ENCODE data around the gene BABAM2. TPM values are rescaled to one million over a fixed set of nuclear protein-coding genes. Genes with fewer than 3 reads are reported as not detected.

The BABAM2 gene
- total and polyA plus RNA-seq, 7 experiments from 2014 or later = 34.2 to 58.2 (median 44.2) TPM

- POLR2A ChIA-PET = no interaction called here
- no peak overlapping the region for H3K27ac ChIP-seq (ENCODE audit: low read depth, low read length)
- no peaks in the 10 kb centered on the region for H3K36me3 ChIP-seq (ENCODE audit: control insufficient read depth in 2 of 3, insufficient read depth in 3 of 3, low read length in 3 of 3)
- Mint-ChIP-seq H3K27ac (no peak overlapping the region), H3K9me3 (peaks cover 0 to 2% (median 0%) of the 10 kb centered on the region in 11 donors), H3K36me3 (peaks cover 4 to 25% (median 7%) of the 10 kb centered on the region in 5 donors), H3K27me3 (no peaks in the 10 kb centered on the region), H3K4me1 (peaks cover 0 to 38% (median 23%) of the 10 kb centered on the region in 7 donors), H3K4me3 (no peak overlapping the region)
- CTCF ChIA-PET = no interaction called here
- no peak for ATAC-seq
- H3K4me3 ChIP-seq (ENCODE audit: low read length) = no peak overlapping the region
- no peaks in the 10 kb centered on the region for H3K27me3 ChIP-seq (ENCODE audit: control insufficient read depth in 2 of 2, insufficient read depth in 2 of 2, low read length in 2 of 2)
- H3K4me1 ChIP-seq (ENCODE audit: control insufficient read depth in 2 of 2, insufficient read depth in 2 of 2, low read length in 2 of 2) = peaks cover 8 to 15% of the 10 kb centered on the region in 2 donors
- no peak for DNase-seq
- H3K9me3 ChIP-seq (ENCODE audit: control insufficient read depth in 2 of 3, low read length in 3 of 3) = no peaks in the 10 kb centered on the region
- intact Hi-C loops (cut with micrococcal nuclease) = no loop called here
Measured at GRCh38 chr2:27916293-27916995, 25.9 kb downstream of the BABAM2 start.

GRCh38 chr2:27920148-27920885, 29.8 kb downstream of the BABAM2 start:
- Mint-ChIP-seq H3K4me3 (peak overlapping the region in 2 of 10 donors; percentile 2 to 3), H3K36me3 (peaks cover 0 to 25% (median 14%) of the 10 kb centered on the region in 5 donors), H3K4me1 (peaks cover 7 to 35% (median 19%) of the 10 kb centered on the region in 7 donors), H3K9me3 (peaks cover 0 to 2% (median 0%) of the 10 kb centered on the region in 11 donors), H3K27me3 (no peaks in the 10 kb centered on the region), H3K27ac (peak overlapping the region in 8 of 9 donors; percentile 8 to 61 (median 24))
- peaks cover 8 to 15% of the 10 kb centered on the region in 2 donors for H3K4me1 ChIP-seq (ENCODE audit: control insufficient read depth in 2 of 2, insufficient read depth in 2 of 2, low read length in 2 of 2)
- DNase-seq = peak in 7 of 9 donors; percentile 10 to 55 (median 31)
- H3K9me3 ChIP-seq (ENCODE audit: control insufficient read depth in 2 of 3, low read length in 3 of 3) = no peaks in the 10 kb centered on the region
- H3K4me3 ChIP-seq (ENCODE audit: low read length) = no peak overlapping the region
- ChIA-PET POLR2A (interaction anchor here (1.3 kb wide), 1 partner anchor 30 kb away, joined by 3 read pairs; the partner anchor contains the start of genes BABAM2 and RBKS), CTCF (interaction anchor here (0.7 kb wide), 1 partner anchor 148 kb away, joined by 3 read pairs; no protein-coding TSS in a partner anchor)
- peak; percentile 96 for ATAC-seq
- intact Hi-C loops (cut with micrococcal nuclease) = no loop called here
- no peaks in the 10 kb centered on the region for H3K36me3 ChIP-seq (ENCODE audit: control insufficient read depth in 2 of 3, insufficient read depth in 3 of 3, low read length in 3 of 3)
- H3K27me3 ChIP-seq (ENCODE audit: control insufficient read depth in 2 of 2, insufficient read depth in 2 of 2, low read length in 2 of 2) = no peaks in the 10 kb centered on the region
- no peak overlapping the region for H3K27ac ChIP-seq (ENCODE audit: low read depth, low read length)

GRCh38 chr2:27921424-27921823, 30.9 kb downstream of the BABAM2 start:
- no peak for ATAC-seq
- peaks cover 4 to 30% (median 22%) of the 10 kb centered on the region in 5 donors for H3K36me3 Mint-ChIP-seq
- H3K27me3 ChIP-seq (ENCODE audit: control insufficient read depth in 2 of 2, insufficient read depth in 2 of 2, low read length in 2 of 2) = no peaks in the 10 kb centered on the region
- intact Hi-C loops (cut with micrococcal nuclease) = no loop called here
- peaks cover 14 to 41% (median 24%) of the 10 kb centered on the region in 7 donors for H3K4me1 Mint-ChIP-seq
- DNase-seq = no peak
- H3K27ac Mint-ChIP-seq = no peak overlapping the region
- no peaks in the 10 kb centered on the region for H3K9me3 ChIP-seq (ENCODE audit: control insufficient read depth in 2 of 3, low read length in 3 of 3)
- H3K36me3 ChIP-seq (ENCODE audit: control insufficient read depth in 2 of 3, insufficient read depth in 3 of 3, low read length in 3 of 3) = no peaks in the 10 kb centered on the region
- H3K27ac ChIP-seq (ENCODE audit: low read depth, low read length) = no peak overlapping the region
- H3K4me3 ChIP-seq (ENCODE audit: low read length) = no peak overlapping the region
- peaks cover 0 to 2% (median 0%) of the 10 kb centered on the region in 11 donors for H3K9me3 Mint-ChIP-seq
- POLR2A ChIA-PET = no interaction called here
- CTCF ChIA-PET = interaction anchor here (0.7 kb wide), 1 partner anchor 149 kb away, joined by 3 read pairs; no protein-coding TSS in a partner anchor
- no peak overlapping the region for H3K4me3 Mint-ChIP-seq
- H3K4me1 ChIP-seq (ENCODE audit: control insufficient read depth in 2 of 2, insufficient read depth in 2 of 2, low read length in 2 of 2) = peaks cover 8 to 15% of the 10 kb centered on the region in 2 donors
- H3K27me3 Mint-ChIP-seq = no peaks in the 10 kb centered on the region

GRCh38 chr2:27921880-27922547, 31.5 kb downstream of the BABAM2 start:
- Mint-ChIP-seq H3K36me3 (peaks cover 4 to 31% (median 25%) of the 10 kb centered on the region in 5 donors), H3K4me1 (peaks cover 15 to 42% (median 24%) of the 10 kb centered on the region in 7 donors), H3K27me3 (no peaks in the 10 kb centered on the region), H3K4me3 (no peak overlapping the region), H3K27ac (peak overlapping the region in 1 of 9 donors; percentile 62), H3K9me3 (peaks cover 0 to 2% (median 0%) of the 10 kb centered on the region in 11 donors)
- H3K27ac ChIP-seq (ENCODE audit: low read depth, low read length) = no peak overlapping the region
- H3K9me3 ChIP-seq (ENCODE audit: control insufficient read depth in 2 of 3, low read length in 3 of 3) = no peaks in the 10 kb centered on the region
- intact Hi-C loops (cut with micrococcal nuclease) = no loop called here
- peaks cover 8 to 15% of the 10 kb centered on the region in 2 donors for H3K4me1 ChIP-seq (ENCODE audit: control insufficient read depth in 2 of 2, insufficient read depth in 2 of 2, low read length in 2 of 2)
- CTCF ChIA-PET = no interaction called here
- DNase-seq = no peak
- H3K36me3 ChIP-seq (ENCODE audit: control insufficient read depth in 2 of 3, insufficient read depth in 3 of 3, low read length in 3 of 3) = no peaks in the 10 kb centered on the region
- H3K4me3 ChIP-seq (ENCODE audit: low read length) = no peak overlapping the region
- POLR2A ChIA-PET = no interaction called here
- no peaks in the 10 kb centered on the region for H3K27me3 ChIP-seq (ENCODE audit: control insufficient read depth in 2 of 2, insufficient read depth in 2 of 2, low read length in 2 of 2)
- no peak for ATAC-seq

GRCh38 chr2:27922842-27923241, 32.3 kb downstream of the BABAM2 start:
- Mint-ChIP-seq H3K27me3 (no peaks in the 10 kb centered on the region), H3K27ac (no peak overlapping the region), H3K9me3 (peaks cover 0 to 2% (median 0%) of the 10 kb centered on the region in 11 donors), H3K4me1 (peaks cover 15 to 42% (median 24%) of the 10 kb centered on the region in 7 donors), H3K36me3 (peaks cover 4 to 33% (median 32%) of the 10 kb centered on the region in 5 donors), H3K4me3 (no peak overlapping the region)
- ATAC-seq = no peak
- Histone ChIP-seq H3K27me3 (ENCODE audit: control insufficient read depth in 2 of 2, insufficient read depth in 2 of 2, low read length in 2 of 2) (no peaks in the 10 kb centered on the region), H3K4me1 (ENCODE audit: control insufficient read depth in 2 of 2, insufficient read depth in 2 of 2, low read length in 2 of 2) (peaks cover 8 to 15% of the 10 kb centered on the region in 2 donors), H3K27ac (ENCODE audit: low read depth, low read length) (no peak overlapping the region), H3K36me3 (ENCODE audit: control insufficient read depth in 2 of 3, insufficient read depth in 3 of 3, low read length in 3 of 3) (no peaks in the 10 kb centered on the region), H3K9me3 (ENCODE audit: control insufficient read depth in 2 of 3, low read length in 3 of 3) (no peaks in the 10 kb centered on the region), H3K4me3 (ENCODE audit: low read length) (no peak overlapping the region)
- no peak for DNase-seq
- intact Hi-C loops (cut with micrococcal nuclease) = no loop called here
- POLR2A ChIA-PET = no interaction called here
- CTCF ChIA-PET = no interaction called here

GRCh38 chr2:27925766-27926472, 35.4 kb downstream of the BABAM2 start:
- intact Hi-C loops (cut with micrococcal nuclease) = no loop called here

More at GRCh38 chr2:27925766-27926472, 35.4 kb downstream of the BABAM2 start:
- ChIA-PET POLR2A (no interaction called here), CTCF (no interaction called here)
- peak; percentile 63 for ATAC-seq
- Histone ChIP-seq H3K4me3 (ENCODE audit: low read length) (no peak overlapping the region), H3K27me3 (ENCODE audit: control insufficient read depth in 2 of 2, insufficient read depth in 2 of 2, low read length in 2 of 2) (no peaks in the 10 kb centered on the region), H3K4me1 (ENCODE audit: control insufficient read depth in 2 of 2, insufficient read depth in 2 of 2, low read length in 2 of 2) (peaks cover 0 to 4% of the 10 kb centered on the region in 2 donors), H3K9me3 (ENCODE audit: control insufficient read depth in 2 of 3, low read length in 3 of 3) (no peaks in the 10 kb centered on the region), H3K36me3 (ENCODE audit: control insufficient read depth in 2 of 3, insufficient read depth in 3 of 3, low read length in 3 of 3) (no peaks in the 10 kb centered on the region), H3K27ac (ENCODE audit: low read depth, low read length) (no peak overlapping the region)
- H3K36me3 Mint-ChIP-seq = peaks cover 13 to 41% (median 33%) of the 10 kb centered on the region in 5 donors
- H3K27ac Mint-ChIP-seq = peak overlapping the region in 5 of 9 donors; percentile 2 to 33 (median 3)
- no peaks in the 10 kb centered on the region for H3K9me3 Mint-ChIP-seq
- no peak overlapping the region for H3K4me3 Mint-ChIP-seq
- DNase-seq = no peak
- no peaks in the 10 kb centered on the region for H3K27me3 Mint-ChIP-seq
- H3K4me1 Mint-ChIP-seq = peaks cover 5 to 22% (median 9%) of the 10 kb centered on the region in 7 donors
